HepG2 (cell line): ENCODE data around the gene DENND4A.

ENCODE experiments used
- CCDC6 ChIP-seq: sonication (generic); formaldehyde crosslinking; IDR thresholded peaks from 2 replicates; pipeline ENCODE4 v1.8.1; 2022; ENCODE audit warnings: mild to moderate bottlenecking, missing genetic modification reagents, moderate library complexity
- JUND ChIP-seq: sonication (generic); formaldehyde crosslinking; IDR thresholded peaks from 2 replicates; pipeline ENCODE4 v1.8.0; 2022; ENCODE audit warnings: mild to moderate bottlenecking, missing genetic modification reagents
- MAZ ChIP-seq, 2 experiments: sonication (generic) in 1 of 2; formaldehyde crosslinking in 1 of 2; IDR thresholded peaks; 2 replicates each; pipeline versions ENCODE4 v1.5.0 to v1.6.1; 2012 to 2020; ENCODE audit warnings: low read depth in 2 of 2, mild to moderate bottlenecking in 2 of 2, borderline replicate concordance in 1 of 2, improper control_type of control experiment in 1 of 2, low read length in 1 of 2, missing genetic modification reagents in 1 of 2, moderate library complexity in 1 of 2
- MTA3 ChIP-seq: sonication (generic); formaldehyde crosslinking; IDR thresholded peaks from 2 replicates; pipeline ENCODE4 v1.4.0; 2020; ENCODE audit warnings: missing genetic modification reagents
- NFE2L1 ChIP-seq: sonication (generic); formaldehyde crosslinking; IDR thresholded peaks from 2 replicates; pipeline ENCODE4 v1.4.0; 2020; ENCODE audit warnings: missing genetic modification reagents, mild to moderate bottlenecking, borderline replicate concordance
- RXRA ChIP-seq: sonication (generic); formaldehyde crosslinking; IDR thresholded peaks from 2 replicates; pipeline ENCODE4 v1.5.1; 2020; ENCODE audit warnings: missing genetic modification reagents

DNA sequence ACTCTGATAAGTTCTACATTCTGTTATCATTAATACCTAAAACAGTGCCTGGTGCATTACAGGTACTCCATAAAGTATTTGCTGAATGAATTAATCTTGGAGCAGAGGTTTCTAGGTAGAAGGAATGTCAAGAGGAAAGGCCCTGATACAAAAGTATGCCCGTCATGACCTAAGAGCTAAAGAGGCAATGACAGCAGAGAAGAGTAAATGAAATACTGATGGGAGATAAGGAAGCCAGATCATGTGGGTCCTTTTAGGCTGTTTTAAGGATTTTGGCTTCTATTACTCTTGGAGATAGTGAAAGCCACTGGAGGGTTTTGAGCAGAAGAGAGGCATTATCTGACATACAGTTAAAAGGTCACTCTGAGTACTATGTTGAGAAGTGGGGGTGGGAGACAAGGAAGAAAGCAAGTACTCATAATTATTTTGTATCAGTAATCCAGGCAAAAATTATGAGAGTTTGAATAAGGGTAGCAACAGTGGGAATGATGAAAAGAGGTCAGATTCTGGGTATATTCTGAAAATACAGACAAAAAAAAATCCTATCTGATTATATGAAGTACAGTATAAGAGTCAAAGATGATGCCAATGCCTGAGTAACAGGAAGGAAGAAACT is 48.3 kb downstream of the DENND4A start:
- TF ChIP-seq CCDC6 (CRISPR knock-in tag) = no peak
- no peak for TF ChIP-seq NFE2L1 (CRISPR knock-in tag)
- TF ChIP-seq JUND (CRISPR knock-in tag) = no peak
- no peak for TF ChIP-seq RXRA (CRISPR knock-in tag)
- no peak for TF ChIP-seq MTA3 (CRISPR knock-in tag)
- no peak for TF ChIP-seq MAZ (IDR thresholded peaks at IDR 0.05; ENCODE audit: borderline replicate concordance, low read depth, low read length)
- TF ChIP-seq MAZ (CRISPR knock-in tag; IDR thresholded peaks at IDR 0.05; ENCODE audit: low read depth) = no peak
